ENCODE measurements around the gene CNRIP1.
"Not testable (repeated sequence)": the region's sequence is repeated elsewhere in the genome, so short reads cannot be mapped to it uniquely, and the experiment has no call there.

CNRIP1 gene

GRCh38 chr2:68340226-68341061 is 20.7 kb upstream of the CNRIP1 start:
- no peak for DNase-seq

GRCh38 chr2:68336192-68336591 is 16.4 kb upstream of the CNRIP1 start:
- DNase-seq = no peak

GRCh38 chr2:68333931-68334330 is 14.2 kb upstream of the CNRIP1 start:
- no peak for DNase-seq

GRCh38 chr2:68333009-68333408 is 13.3 kb upstream of the CNRIP1 start:
- no peak for DNase-seq

GRCh38 chr2:68330691-68331090 is 10.9 kb upstream of the CNRIP1 start:
- peak; percentile 34 to 66 (median 60) for DNase-seq

- no peak for DNase-seq
Observed at GRCh38 chr2:68328901-68329300, 9.2 kb upstream of the CNRIP1 start.

GRCh38 chr2:68325056-68325455 is 5.3 kb upstream of the CNRIP1 start:
- DNase-seq = no peak

GRCh38 chr2:68320118-68320641 is 431 bp upstream of the CNRIP1 start:
- peak in 1 of 4 experiments; percentile 13 for DNase-seq

- DNase-seq = peak; percentile 43 to 69 (median 59)
Observed at GRCh38 chr2:68318914-68319397, 793 bp downstream of the CNRIP1 start.

GRCh38 chr2:68317971-68318913 is 1.5 kb downstream of the CNRIP1 start:
- DNase-seq = no peak

GRCh38 chr2:68316111-68316510 is 3.6 kb downstream of the CNRIP1 start:
- DNase-seq = peak in 1 of 4 experiments; percentile 13

GRCh38 chr2:68311033-68311432 is 8.7 kb downstream of the CNRIP1 start:
- DNase-seq = no peak

GRCh38 chr2:68309426-68309825 is 10.3 kb downstream of the CNRIP1 start:
- DNase-seq = no peak

- DNase-seq = not testable (repeated sequence)
Observed at GRCh38 chr2:68303902-68304272, 15.9 kb downstream of the CNRIP1 start.

GRCh38 chr2:68303033-68303901 is 16.5 kb downstream of the CNRIP1 start:
- DNase-seq = no peak

- no peak for DNase-seq
Observed at GRCh38 chr2:68302281-68302875, 17.4 kb downstream of the CNRIP1 start.

GRCh38 chr2:68295516-68295915 is 24.2 kb downstream of the CNRIP1 start:
- peak in 1 of 4 experiments; percentile 23 for DNase-seq

GRCh38 chr2:68294913-68295312 is 24.8 kb downstream of the CNRIP1 start:
- no peak for DNase-seq

GRCh38 chr2:68294187-68294586 is 25.6 kb downstream of the CNRIP1 start:
- no peak for DNase-seq

- peak in 1 of 4 experiments; percentile 16 for DNase-seq
Observed at GRCh38 chr2:68293755-68294154, 26.0 kb downstream of the CNRIP1 start.

- DNase-seq = no peak
Observed at GRCh38 chr2:68293024-68293423, 26.7 kb downstream of the CNRIP1 start.
